Fibroblast of the aortic adventitia (primary cell): ENCODE results near the gene TMEM248. TPM values are rescaled to one million over a fixed set of nuclear protein-coding genes. Genes with fewer than 3 reads are reported as not detected.
A peak's percentile ranks its signal among the peaks of the same experiment; 100 is the strongest.
"Not testable (repeated sequence)": the region's sequence is repeated elsewhere in the genome, so short reads cannot be mapped to it uniquely, and the experiment has no call there.

Experiments
- DNase-seq: peaks from one replicate; pipeline ENCODE4 v3.0.0-alpha.2; 2010; ENCODE audit warnings: low read depth
- H3K4me3 ChIP-seq: 2 replicates; pipeline ENCODE4 v1.5.1; 2011; ENCODE audit warnings: low read depth, mild to moderate bottlenecking, control low read depth, low read length, moderate library complexity
- CTCF ChIP-seq: IDR thresholded peaks from 2 replicates; pipeline ENCODE4 v1.5.1; 2011; ENCODE audit warnings: mild to moderate bottlenecking, low read length, control low read depth, inconsistent platforms; ENCODE audit not compliant: insufficient read depth
- total RNA-seq: library from RNA; depleted of rRNA; stranded (reverse); fragments of >200 nt; gene quantifications from 2 replicates; pipeline ENCODE4 v1.2.3, GENCODE V29; 2012; ENCODE audit warnings: low replicate concordance

TMEM248 gene
- total RNA-seq, 1 donor: 104 TPM

- no peak overlapping the region for H3K4me3 ChIP-seq
- no peak for TF ChIP-seq CTCF
- DNase-seq: no peak
Measured at GRCh38 chr7:66886152-66886551, 34.9 kb upstream of the TMEM248 start.

GRCh38 chr7:66888223-66888622 lies 32.8 kb upstream of the TMEM248 start:
- DNase-seq, H3K4me3 ChIP-seq: not testable (repeated sequence)

- TF ChIP-seq CTCF: no peak
- DNase-seq: peak; percentile 40
Measured at GRCh38 chr7:66894463-66895080, 26.5 kb upstream of the TMEM248 start.

GRCh38 chr7:66896441-66896840 lies 24.6 kb upstream of the TMEM248 start:
- H3K4me3 ChIP-seq: no peak overlapping the region
- no peak for DNase-seq
- no peak for TF ChIP-seq CTCF

More at GRCh38 chr7:66894463-66895080, 26.5 kb upstream of the TMEM248 start:
- H3K4me3 ChIP-seq: no peak overlapping the region

- no peak overlapping the region for H3K4me3 ChIP-seq
- DNase-seq: no peak
- TF ChIP-seq CTCF: no peak
Measured at GRCh38 chr7:66899552-66900280, 21.3 kb upstream of the TMEM248 start.

GRCh38 chr7:66901941-66902843 lies 18.8 kb upstream of the TMEM248 start:
- no peak for DNase-seq
- TF ChIP-seq CTCF: no peak
- H3K4me3 ChIP-seq: no peak overlapping the region

GRCh38 chr7:66902844-66903180 lies 18.2 kb upstream of the TMEM248 start:
- no peak for DNase-seq
- TF ChIP-seq CTCF: no peak
- H3K4me3 ChIP-seq: no peak overlapping the region
